Effector CD8-positive, alpha-beta T cell (primary cell): ENCODE measurements around the gene MRM3.
"Not testable (repeated sequence)": the region's sequence is repeated elsewhere in the genome, so short reads cannot be mapped to it uniquely, and the experiment has no call there.

Source experiments
- DNase-seq: peaks from one replicate; lab custom pipeline; 2025; lab: John Stamatoyannopoulos, UW

Gene MRM3

GRCh38 chr17:825216-825615, 43.1 kb downstream of the MRM3 start:
- DNase-seq: no peak

- no peak for DNase-seq
Measured at GRCh38 chr17:826778-827177, 44.6 kb downstream of the MRM3 start.

- no peak for DNase-seq
Measured at GRCh38 chr17:828761-829160, 46.6 kb downstream of the MRM3 start.

GRCh38 chr17:829614-830013, 47.5 kb downstream of the MRM3 start:
- not testable (repeated sequence) for DNase-seq

GRCh38 chr17:830381-830780, 48.2 kb downstream of the MRM3 start:
- no peak for DNase-seq

GRCh38 chr17:830950-831349, 48.8 kb downstream of the MRM3 start:
- no peak for DNase-seq

- DNase-seq: no peak
Measured at GRCh38 chr17:834136-834535, 52.0 kb downstream of the MRM3 start.

- DNase-seq: no peak
Measured at GRCh38 chr17:835263-835662, 53.1 kb downstream of the MRM3 start.

- DNase-seq: not testable (repeated sequence)
Measured at GRCh38 chr17:835721-836120, 53.6 kb downstream of the MRM3 start.

GRCh38 chr17:836151-836550, 54.0 kb downstream of the MRM3 start:
- DNase-seq: no peak

- DNase-seq: no peak
Measured at GRCh38 chr17:838486-838885, 56.3 kb downstream of the MRM3 start.

- DNase-seq: no peak
Measured at GRCh38 chr17:841313-841712, 59.2 kb downstream of the MRM3 start.
